Measurements from ENCODE around the gene C6orf89.

The C6orf89 gene

GRCh38 chr6:36908747-36909146 lies 23.0 kb downstream of the C6orf89 start:
- no peaks in the 10 kb centered on the region for H3K4me1 ChIP-seq (ENCODE audit: insufficient read depth, low read length, severe bottlenecking)
- H3F3A ChIP-seq (ENCODE audit: insufficient read depth, low read length), result no peaks in the 10 kb centered on the region
- H2AFZ ChIP-seq (ENCODE audit: low read length), result no peak overlapping the region
- H3K4me3 ChIP-seq (ENCODE audit: low read depth, low read length, poor library complexity, severe bottlenecking), result no peak overlapping the region
- H3K79me2 ChIP-seq (ENCODE audit: insufficient read depth, low read length), result no peaks in the 10 kb centered on the region
- no peak overlapping the region for H3K27ac ChIP-seq (ENCODE audit: low read depth, low read length, poor library complexity, severe bottlenecking)
- TF ChIP-seq CTCF (IDR thresholded peaks at IDR 0.05; ENCODE audit: low read length) (no peak), EZH2 (IDR thresholded peaks at IDR 0.05; ENCODE audit: borderline replicate concordance, low read length) (no peak)
- no peak overlapping the region for H3K9ac ChIP-seq (ENCODE audit: low read length)
- no peak overlapping the region for H3K4me2 ChIP-seq (ENCODE audit: low read length)
- H3K9me3 ChIP-seq (ENCODE audit: low read length), result no peaks in the 10 kb centered on the region
- no peaks in the 10 kb centered on the region for H3K9me2 ChIP-seq (ENCODE audit: low read depth, low read length)
- H3K27me3 ChIP-seq (ENCODE audit: insufficient read depth, low read length), result no peaks in the 10 kb centered on the region
- no peaks in the 10 kb centered on the region for H4K20me1 ChIP-seq (ENCODE audit: insufficient read depth, low read length)
- peaks cover 73% of the 10 kb centered on the region for H3K36me3 ChIP-seq (ENCODE audit: insufficient read depth, low read length)

GRCh38 chr6:36912030-36912454 lies 26.3 kb downstream of the C6orf89 start:
- Histone ChIP-seq H3K79me2 (ENCODE audit: insufficient read depth, low read length) (no peaks in the 10 kb centered on the region), H3K36me3 (ENCODE audit: insufficient read depth, low read length) (peaks cover 74% of the 10 kb centered on the region), H3K9me2 (ENCODE audit: low read depth, low read length) (no peaks in the 10 kb centered on the region), H3K27me3 (ENCODE audit: insufficient read depth, low read length) (no peaks in the 10 kb centered on the region), H3K9ac (ENCODE audit: low read length) (no peak overlapping the region), H3K27ac (ENCODE audit: low read depth, low read length, poor library complexity, severe bottlenecking) (no peak overlapping the region), H4K20me1 (ENCODE audit: insufficient read depth, low read length) (no peaks in the 10 kb centered on the region), H3F3A (ENCODE audit: insufficient read depth, low read length) (no peaks in the 10 kb centered on the region), H3K9me3 (ENCODE audit: low read length) (no peaks in the 10 kb centered on the region), H3K4me1 (ENCODE audit: insufficient read depth, low read length, severe bottlenecking) (no peaks in the 10 kb centered on the region), H2AFZ (ENCODE audit: low read length) (no peak overlapping the region), H3K4me2 (ENCODE audit: low read length) (no peak overlapping the region), H3K4me3 (ENCODE audit: low read depth, low read length, poor library complexity, severe bottlenecking) (no peak overlapping the region)
- TF ChIP-seq EZH2 (IDR thresholded peaks at IDR 0.05; ENCODE audit: borderline replicate concordance, low read length) (no peak), CTCF (IDR thresholded peaks at IDR 0.05; ENCODE audit: low read length) (no peak)

- H3K9ac ChIP-seq (ENCODE audit: low read length), result no peak overlapping the region
- H3K9me3 ChIP-seq (ENCODE audit: low read length), result no peaks in the 10 kb centered on the region
- no peak overlapping the region for H3K4me2 ChIP-seq (ENCODE audit: low read length)
- H3K4me3 ChIP-seq (ENCODE audit: low read depth, low read length, poor library complexity, severe bottlenecking), result no peak overlapping the region
- H3K79me2 ChIP-seq (ENCODE audit: insufficient read depth, low read length), result no peaks in the 10 kb centered on the region
- H3K27me3 ChIP-seq (ENCODE audit: insufficient read depth, low read length), result no peaks in the 10 kb centered on the region
- no peaks in the 10 kb centered on the region for H3K4me1 ChIP-seq (ENCODE audit: insufficient read depth, low read length, severe bottlenecking)
- H3K36me3 ChIP-seq (ENCODE audit: insufficient read depth, low read length), result peaks cover 74% of the 10 kb centered on the region
- H4K20me1 ChIP-seq (ENCODE audit: insufficient read depth, low read length), result no peaks in the 10 kb centered on the region
- H3F3A ChIP-seq (ENCODE audit: insufficient read depth, low read length), result no peaks in the 10 kb centered on the region
- H3K27ac ChIP-seq (ENCODE audit: low read depth, low read length, poor library complexity, severe bottlenecking), result no peak overlapping the region
- no peaks in the 10 kb centered on the region for H3K9me2 ChIP-seq (ENCODE audit: low read depth, low read length)
- no peak for TF ChIP-seq EZH2 (IDR thresholded peaks at IDR 0.05; ENCODE audit: borderline replicate concordance, low read length)
- no peak for TF ChIP-seq CTCF (IDR thresholded peaks at IDR 0.05; ENCODE audit: low read length)
- H2AFZ ChIP-seq (ENCODE audit: low read length), result no peak overlapping the region
Measured at GRCh38 chr6:36912586-36912985, 26.8 kb downstream of the C6orf89 start.

All from OCI-LY1 (cell line).